HG02981 (cell line): ENCODE results near the gene NOCT.
"Not testable (repeated sequence)": the region's sequence is repeated elsewhere in the genome, so short reads cannot be mapped to it uniquely, and the experiment has no call there.

Experiments
- ATAC-seq: cut with Tn5 transposase; IDR thresholded peaks from one replicate; pipeline ENCODE4 v1.9.1; 2021; ENCODE audit warnings: mild to moderate bottlenecking, moderate library complexity; ENCODE audit not compliant: unreplicated experiment

The NOCT gene

GRCh38 chr4:139042981-139043460, 27.4 kb downstream of the NOCT start:
- ATAC-seq = no peak

- ATAC-seq = no peak
These were observed 28.7 kb downstream of the NOCT start for GRCh38 chr4:139044291-139044690.

GRCh38 chr4:139048026-139048425, 32.4 kb downstream of the NOCT start:
- no peak for ATAC-seq

- no peak for ATAC-seq
These were observed 34.9 kb downstream of the NOCT start for GRCh38 chr4:139050446-139050845.

GRCh38 chr4:139053909-139054308, 38.3 kb downstream of the NOCT start:
- ATAC-seq = no peak

- no peak for ATAC-seq
These were observed 39.4 kb downstream of the NOCT start for GRCh38 chr4:139054791-139055505.

- ATAC-seq = not testable (repeated sequence)
These were observed 43.4 kb downstream of the NOCT start for GRCh38 chr4:139059026-139059425.

- ATAC-seq = no peak
These were observed 45.0 kb downstream of the NOCT start for GRCh38 chr4:139060591-139060990.

GRCh38 chr4:139076016-139076744, 60.6 kb downstream of the NOCT start:
- no peak for ATAC-seq

- ATAC-seq = no peak
These were observed 62.2 kb downstream of the NOCT start for GRCh38 chr4:139077567-139078355.

- no peak for ATAC-seq
These were observed 63.3 kb downstream of the NOCT start for GRCh38 chr4:139078926-139079325.

- peak; percentile 83 for ATAC-seq
These were observed 67.4 kb downstream of the NOCT start for GRCh38 chr4:139082750-139083606.

- ATAC-seq = peak; percentile 27
These were observed 68.0 kb downstream of the NOCT start for GRCh38 chr4:139083607-139083955.

GRCh38 chr4:139083956-139084803, 68.6 kb downstream of the NOCT start:
- ATAC-seq = peak; percentile 43

GRCh38 chr4:139084804-139085093, 69.2 kb downstream of the NOCT start:
- ATAC-seq = no peak

- no peak for ATAC-seq
These were observed 69.6 kb downstream of the NOCT start for GRCh38 chr4:139085141-139085540.

- ATAC-seq = no peak
These were observed 76.7 kb downstream of the NOCT start for GRCh38 chr4:139092271-139092670.
